ENCODE results near the gene SYNPO2. TPM values are rescaled to one million over a fixed set of nuclear protein-coding genes. Genes with fewer than 3 reads are reported as not detected.

The SYNPO2 gene
- total RNA-seq, 3 donors from 2014 or later: 18.9 to 804 (median 91.1) TPM

GRCh38 chr4:119099227-119099810, 210.7 kb downstream of the SYNPO2 start:
- ATAC-seq: no peak
- Histone ChIP-seq H3K9me3 (no peaks in the 10 kb centered on the region), H3K36me3 (ENCODE audit: low read depth) (no peaks in the 10 kb centered on the region), H3K4me1 (ENCODE audit: low read depth) (peaks cover 27% of the 10 kb centered on the region), H3K4me3 (no peak overlapping the region)
- DNase-seq: no peak
- intact Hi-C loops (cut with DNase I, micrococcal nuclease): no loop called here
- TF ChIP-seq CTCF (IDR thresholded peaks at IDR 0.05): no peak

DNA sequence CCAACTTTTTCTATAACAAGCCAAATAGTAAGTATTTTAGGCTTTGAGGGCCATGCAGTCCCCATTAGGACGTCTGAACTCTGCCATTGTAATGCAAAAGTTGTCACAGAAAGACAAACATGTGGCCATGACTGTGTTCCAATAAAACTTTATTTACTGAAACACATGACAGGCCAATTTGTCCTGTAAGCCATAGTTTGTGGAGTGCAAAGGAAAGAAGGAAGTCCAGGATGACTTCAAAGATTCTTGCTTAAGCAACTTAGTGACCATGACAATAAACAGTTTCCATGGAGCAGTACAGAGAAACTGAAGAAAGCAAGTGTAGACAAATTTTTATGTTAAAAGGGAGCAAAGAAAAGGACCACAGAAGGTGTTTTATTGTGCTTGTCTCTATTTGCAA, 212.0 kb downstream of the SYNPO2 start:
- H3K9me3 ChIP-seq: no peaks in the 10 kb centered on the region
- H3K36me3 ChIP-seq (ENCODE audit: low read depth): no peaks in the 10 kb centered on the region
- intact Hi-C loops (cut with DNase I, micrococcal nuclease): no loop called here
- H3K4me3 ChIP-seq: no peak overlapping the region
- ATAC-seq (peak; percentile 45), DNase-seq (no peak)
- TF ChIP-seq CTCF (IDR thresholded peaks at IDR 0.05): no peak
- peaks cover 26% of the 10 kb centered on the region for H3K4me1 ChIP-seq (ENCODE audit: low read depth)

DNA sequence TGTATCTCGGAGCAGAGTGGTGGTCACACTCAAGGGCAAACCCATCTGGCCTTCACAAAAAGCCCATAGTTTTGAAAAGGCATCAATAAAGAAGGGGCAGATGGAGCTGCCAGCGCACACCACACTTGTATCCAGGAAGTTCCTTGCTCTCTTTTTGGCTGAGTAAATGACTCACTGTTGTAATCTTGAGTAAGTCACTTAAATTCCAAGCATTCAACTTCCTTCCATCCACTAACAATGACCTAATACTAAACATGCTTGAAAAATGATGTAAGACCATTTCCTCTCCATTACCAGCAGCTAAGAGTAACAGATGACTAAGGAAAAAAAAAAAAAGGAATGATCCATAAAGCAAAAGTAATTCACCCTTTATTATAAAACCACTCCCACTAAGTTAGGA, 214.6 kb downstream of the SYNPO2 start:
- peaks cover 23% of the 10 kb centered on the region for H3K4me1 ChIP-seq (ENCODE audit: low read depth)
- DNase-seq (peak in 2 of 3 donors; percentile 41 to 61), ATAC-seq (peak; percentile 86)
- H3K4me3 ChIP-seq: no peak overlapping the region
- no peak for TF ChIP-seq CTCF (IDR thresholded peaks at IDR 0.05)
- no peaks in the 10 kb centered on the region for H3K36me3 ChIP-seq (ENCODE audit: low read depth)
- intact Hi-C loops (cut with DNase I, micrococcal nuclease): no loop called here
- H3K9me3 ChIP-seq: no peaks in the 10 kb centered on the region

GRCh38 chr4:119104644-119105273, 216.1 kb downstream of the SYNPO2 start:
- no peak for TF ChIP-seq CTCF (IDR thresholded peaks at IDR 0.05)
- H3K9me3 ChIP-seq: no peaks in the 10 kb centered on the region
- intact Hi-C loops (cut with DNase I, micrococcal nuclease): no loop called here
- DNase-seq (peak in 1 of 3 donors; percentile 40), ATAC-seq (peak; percentile 31)
- H3K4me3 ChIP-seq: no peak overlapping the region
- peaks cover 23% of the 10 kb centered on the region for H3K4me1 ChIP-seq (ENCODE audit: low read depth)
- H3K36me3 ChIP-seq (ENCODE audit: low read depth): no peaks in the 10 kb centered on the region

- no peak for DNase-seq
- no peak overlapping the region for H3K4me3 ChIP-seq
- H3K4me1 ChIP-seq (ENCODE audit: low read depth): peaks cover 18% of the 10 kb centered on the region
- TF ChIP-seq CTCF (IDR thresholded peaks at IDR 0.05): no peak
- intact Hi-C loops (cut with DNase I, micrococcal nuclease): no loop called here
- no peaks in the 10 kb centered on the region for H3K9me3 ChIP-seq
- H3K36me3 ChIP-seq (ENCODE audit: low read depth): no peaks in the 10 kb centered on the region
- no peak for ATAC-seq
These were observed 217.0 kb downstream of the SYNPO2 start for GRCh38 chr4:119105605-119106004.

Data from mucosa of descending colon (tissue), 3 donors.